Stimulated activated CD4-positive, alpha-beta T cell treated with anti-CD3 and anti-CD28 coated beads, Interleukin-1b, Interleukin-23, amount 100 ng/mL, for 4 hours (primary cell): ENCODE data around the gene COPG2.
"Not testable (repeated sequence)": the region's sequence is repeated elsewhere in the genome, so short reads cannot be mapped to it uniquely, and the experiment has no call there.

Source experiments
- DNase-seq, 2 donors: peaks; one replicate each; pipeline ENCODE4 v3.0.0-alpha.2; 2020; ENCODE audit warnings: low read depth in 2 of 2

The COPG2 gene

GRCh38 chr7:130566168-130566897, 102.2 kb downstream of the COPG2 start:
- no peak for DNase-seq

DNA sequence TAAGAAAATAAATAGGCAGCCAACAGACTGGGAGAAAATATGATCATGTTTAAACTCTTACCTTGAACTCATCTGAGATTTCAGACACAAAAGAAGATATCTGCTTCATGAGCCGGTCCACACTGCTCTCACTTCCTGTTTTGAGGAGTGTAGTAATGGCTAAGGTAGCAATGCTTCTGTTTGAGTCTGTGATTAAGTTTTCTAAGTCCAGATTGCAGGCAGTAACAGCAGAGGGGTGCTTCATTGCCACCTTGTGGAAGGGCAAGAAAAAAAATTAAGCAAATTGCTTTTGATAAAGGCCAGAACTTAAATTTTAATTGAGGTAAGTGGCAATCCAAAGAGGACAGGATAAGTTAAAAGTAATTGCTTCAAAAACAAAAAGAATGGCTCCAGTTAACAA, 107.6 kb downstream of the COPG2 start:
- DNase-seq = no peak

DNA sequence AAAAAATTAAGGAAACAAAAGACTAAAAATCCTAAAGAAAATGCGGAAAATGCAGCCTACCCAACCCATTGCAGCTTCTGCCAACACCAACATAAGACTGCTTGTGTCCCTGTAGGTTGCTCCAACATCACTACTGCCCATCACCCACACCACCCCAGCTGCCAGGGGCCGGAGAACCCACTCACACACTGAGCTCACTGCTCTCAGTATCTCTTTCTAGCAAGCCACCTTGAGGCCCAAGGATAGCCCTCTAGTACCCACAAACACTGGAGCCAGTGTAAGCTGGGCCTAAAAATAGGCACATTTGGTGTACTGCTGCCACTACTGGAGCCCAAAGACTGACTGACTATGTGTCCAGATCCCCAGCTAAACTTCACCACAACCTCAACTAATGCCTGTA, 109.4 kb downstream of the COPG2 start:
- no peak for DNase-seq

GRCh38 chr7:130554481-130554880, 114.1 kb downstream of the COPG2 start:
- DNase-seq = no peak

- no peak for DNase-seq
These were observed 115.0 kb downstream of the COPG2 start for GRCh38 chr7:130553398-130554029.

DNA sequence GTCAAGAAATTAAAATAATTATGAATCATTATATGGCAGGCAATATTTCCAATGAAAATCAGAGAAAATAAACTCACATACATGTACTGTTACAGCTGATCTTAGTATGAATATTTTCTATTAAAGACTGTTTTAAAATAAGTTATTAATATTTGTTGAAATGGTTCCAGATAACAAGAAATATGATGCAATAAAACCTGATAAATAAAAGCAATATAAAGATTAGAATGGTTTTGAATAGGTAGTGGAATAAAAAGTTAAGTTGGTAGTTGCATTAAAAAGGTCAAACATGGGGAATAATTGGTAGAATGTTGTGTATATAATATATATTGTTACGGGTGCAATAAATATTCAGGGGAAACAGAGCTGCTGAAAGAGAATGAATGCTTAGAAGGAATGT, 124.2 kb downstream of the COPG2 start:
- no peak for DNase-seq

DNA sequence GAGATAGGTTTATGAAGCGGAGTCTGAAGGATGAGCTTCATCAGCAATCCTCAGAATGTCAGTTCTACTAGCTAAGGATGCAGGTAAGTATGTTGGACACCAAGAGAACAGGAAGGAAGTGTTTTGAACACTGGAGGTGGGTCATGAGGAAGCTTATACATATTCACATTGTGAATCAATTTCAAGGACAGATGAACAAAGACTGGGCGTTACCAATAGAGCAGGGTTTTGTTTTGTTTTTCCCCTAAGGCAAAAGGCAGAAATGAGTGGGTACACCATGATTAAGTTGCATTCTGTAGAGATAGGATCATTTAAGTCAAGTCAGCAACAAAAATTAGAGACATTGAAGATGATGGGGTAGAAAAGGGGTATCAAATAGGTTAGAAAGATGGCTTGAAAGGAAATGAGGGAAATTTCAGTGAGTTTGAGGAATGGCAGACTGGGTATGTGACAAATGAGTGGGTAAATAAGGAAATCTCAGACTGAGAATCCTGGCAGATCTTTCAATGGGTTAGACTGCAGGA, 125.0 kb downstream of the COPG2 start:
- no peak for DNase-seq

GRCh38 chr7:130542297-130542696, 126.3 kb downstream of the COPG2 start:
- not testable (repeated sequence) for DNase-seq

GRCh38 chr7:130541287-130541686, 127.3 kb downstream of the COPG2 start:
- DNase-seq = not testable (repeated sequence)

GRCh38 chr7:130537894-130538293, 130.7 kb downstream of the COPG2 start:
- DNase-seq = not testable (repeated sequence)

GRCh38 chr7:130529417-130529816, 139.1 kb downstream of the COPG2 start:
- DNase-seq = no peak

DNA sequence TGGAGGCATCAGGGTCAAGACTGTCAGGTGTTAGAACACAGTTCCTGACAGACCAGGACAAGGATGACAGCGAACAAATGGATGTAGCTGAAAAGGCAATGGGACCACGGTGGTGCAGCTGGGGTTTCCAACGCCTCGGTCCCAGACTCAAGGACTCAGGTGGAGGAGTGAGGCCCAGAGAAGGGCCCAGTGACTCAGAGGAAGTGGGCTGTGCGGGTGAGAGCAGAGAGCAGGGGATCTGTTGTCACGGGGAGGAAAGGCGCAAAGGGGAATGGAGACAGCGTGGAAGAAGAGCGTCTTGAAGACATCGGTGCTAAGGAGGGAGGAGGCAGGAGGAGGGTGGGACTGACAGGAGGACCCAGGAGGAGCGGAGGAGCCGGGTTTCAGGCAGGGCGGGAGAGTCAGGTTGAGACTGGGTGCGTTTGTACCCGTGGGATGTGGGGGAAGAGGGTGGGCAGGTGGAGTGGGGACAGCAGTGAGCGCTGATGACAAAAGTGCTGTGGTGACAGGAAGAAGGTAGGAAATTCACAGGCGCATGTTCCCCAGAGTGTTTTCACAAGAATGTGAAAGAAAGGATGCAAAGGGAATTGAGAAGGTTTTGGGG, 140.7 kb downstream of the COPG2 start:
- DNase-seq = not testable (repeated sequence)

DNA sequence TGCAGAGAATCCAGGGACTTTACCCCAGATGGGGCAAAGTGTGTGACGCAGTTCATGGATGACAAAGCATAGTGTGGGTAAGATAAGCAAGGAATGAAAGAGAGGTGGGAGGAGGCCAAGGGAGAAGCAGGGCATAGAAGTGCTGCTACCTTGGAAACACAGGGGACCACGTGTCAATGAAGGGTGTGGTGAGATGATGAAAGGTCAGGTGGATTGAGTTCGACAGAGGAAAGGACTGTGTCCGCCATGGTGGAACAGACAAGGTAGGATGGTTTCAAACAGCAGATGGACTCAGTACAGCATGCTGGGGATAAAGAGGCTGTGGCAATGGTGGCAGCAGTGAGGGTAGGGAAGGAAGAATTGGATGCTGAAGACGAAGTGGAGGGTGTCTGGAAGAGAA, 143.9 kb downstream of the COPG2 start:
- DNase-seq = no peak

DNA sequence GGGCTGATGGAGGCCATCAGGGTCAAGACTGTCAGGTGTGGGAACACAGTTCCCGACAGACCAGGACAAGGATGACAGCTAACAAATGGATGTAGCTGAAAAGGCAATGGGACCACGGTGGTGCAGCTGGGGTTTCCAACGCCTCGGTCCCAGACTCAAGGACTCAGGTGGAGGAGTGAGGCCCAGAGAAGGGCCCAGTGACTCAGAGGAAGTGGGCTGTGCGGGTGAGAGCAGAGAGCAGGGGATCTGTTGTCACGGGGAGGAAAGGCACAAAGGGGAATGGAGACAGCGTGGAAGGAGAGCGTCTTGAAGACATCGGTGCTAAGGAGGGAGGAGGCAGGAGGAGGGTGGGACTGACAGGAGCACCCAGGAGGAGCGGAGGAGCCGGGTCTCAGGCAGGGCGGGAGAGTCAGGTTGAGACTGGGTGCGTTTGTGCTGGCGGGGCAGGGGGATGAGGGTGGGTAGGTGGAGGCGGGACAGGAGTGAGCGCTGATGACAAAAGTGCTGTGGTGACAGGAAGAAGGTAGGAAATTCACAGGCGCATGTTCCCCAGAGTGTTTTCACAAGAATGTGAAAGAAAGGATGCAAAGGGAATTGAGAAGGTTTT, 144.9 kb downstream of the COPG2 start:
- DNase-seq = not testable (repeated sequence)

- DNase-seq = no peak
These were observed 147.1 kb downstream of the COPG2 start for GRCh38 chr7:130521258-130521951.

DNA sequence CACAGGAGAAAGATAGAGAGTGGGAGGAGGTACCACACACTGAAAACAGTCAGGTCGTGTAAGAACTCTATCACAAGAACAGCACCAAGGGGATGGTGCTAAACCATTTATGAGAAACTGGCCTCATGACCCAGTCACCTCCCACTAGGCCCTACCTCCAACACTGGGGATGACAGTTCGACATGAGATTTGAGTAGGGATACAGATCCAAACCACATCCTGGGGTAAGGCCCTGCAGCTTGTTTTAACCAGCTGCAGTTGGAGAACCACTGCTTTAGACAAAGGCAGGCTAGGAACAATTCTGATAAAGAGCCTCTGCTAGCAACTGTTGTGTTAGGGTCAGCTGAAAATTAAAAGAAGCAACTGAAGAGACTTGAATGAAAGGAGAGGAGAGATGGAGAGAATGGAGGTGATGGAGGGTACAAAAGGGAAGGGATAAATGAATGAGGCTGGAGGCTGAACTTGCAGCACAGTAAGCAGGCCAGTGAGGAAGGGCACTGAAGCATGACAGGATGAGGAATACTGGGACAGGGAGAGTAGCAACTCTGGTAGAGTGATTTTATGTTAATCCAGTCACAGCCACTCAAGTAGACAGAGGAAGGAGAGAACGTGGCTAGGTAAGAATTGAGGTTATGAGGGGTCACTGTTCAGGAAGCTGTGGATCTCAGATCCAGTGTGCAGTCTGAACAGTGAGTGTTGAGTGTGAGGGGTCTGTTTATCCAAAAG, 153.1 kb downstream of the COPG2 start:
- DNase-seq = no peak

GRCh38 chr7:130513447-130513846, 155.1 kb downstream of the COPG2 start:
- no peak for DNase-seq

- not testable (repeated sequence) for DNase-seq
These were observed 156.5 kb downstream of the COPG2 start for GRCh38 chr7:130512038-130512437.

- DNase-seq = no peak
These were observed 162.2 kb downstream of the COPG2 start for GRCh38 chr7:130506358-130506757.

GRCh38 chr7:130505753-130506152, 162.8 kb downstream of the COPG2 start:
- no peak for DNase-seq

GRCh38 chr7:130500910-130501309, 167.6 kb downstream of the COPG2 start:
- no peak for DNase-seq
